Small intestine (tissue), 7 donors: Measurements from ENCODE around the gene ADAT3. TPM values are rescaled to one million over a fixed set of nuclear protein-coding genes. Genes with fewer than 3 reads are reported as not detected.
"Not testable (repeated sequence)": the region's sequence is repeated elsewhere in the genome, so short reads cannot be mapped to it uniquely, and the experiment has no call there.

ENCODE experiments used
- DNase-seq, 2 donors: peaks; one replicate each; pipeline versions ENCODE4 v3.0.0 to v3.0.0-alpha.2; 2013
- FAIRE-seq: peaks from 2 replicates; lab custom pipeline; 2012; peaks lifted over from hg19 to GRCh38; lab: Jason Lieb, UNC
- H3K27ac ChIP-seq, 3 donors: one replicate each; pipeline ENCODE4 v1.5.1; 2013; ENCODE audit warnings: low read length in 2 of 3, mild to moderate bottlenecking in 2 of 3, control low read depth in 1 of 3, inconsistent platforms in 1 of 3, low read depth in 1 of 3, moderate library complexity in 1 of 3
- H3K27me3 ChIP-seq, 3 donors: one replicate each; pipeline ENCODE4 v1.6.1; 2013; ENCODE audit warnings: low read length in 3 of 3, inconsistent platforms in 1 of 3; ENCODE audit not compliant: control insufficient read depth in 3 of 3, insufficient read depth in 3 of 3
- H3K36me3 ChIP-seq, 3 donors: one replicate each; pipeline ENCODE4 v1.6.1; 2013; ENCODE audit warnings: low read length in 3 of 3, inconsistent platforms in 1 of 3, low read depth in 1 of 3, mild to moderate bottlenecking in 1 of 3, moderate library complexity in 1 of 3; ENCODE audit not compliant: control insufficient read depth in 3 of 3, insufficient read depth in 2 of 3
- H3K4me1 ChIP-seq, 3 donors: one replicate each; pipeline ENCODE4 v1.6.1; 2013; ENCODE audit warnings: low read length in 2 of 3, inconsistent platforms in 1 of 3, low read depth in 1 of 3, mild to moderate bottlenecking in 1 of 3, moderate library complexity in 1 of 3; ENCODE audit not compliant: control insufficient read depth in 3 of 3, insufficient read depth in 2 of 3
- H3K4me3 ChIP-seq, 3 donors: one replicate each; pipeline ENCODE4 v1.5.1; 2013; ENCODE audit warnings: low read length in 3 of 3, control low read depth in 1 of 3, inconsistent platforms in 1 of 3, low read depth in 1 of 3, mild to moderate bottlenecking in 1 of 3, moderate library complexity in 1 of 3
- H3K9me3 ChIP-seq, 2 donors: one replicate each; pipeline ENCODE4 v1.6.1; 2013; ENCODE audit warnings: low read depth in 1 of 2, low read length in 1 of 2; ENCODE audit not compliant: control insufficient read depth in 2 of 2, insufficient read depth in 1 of 2
- WGBS, 3 donors: extraction: QIAGEN DNeasy Blood & Tissue Kit; methylation state at CpG; one replicate each; pipeline ENCODE4 v1.1.7; 2013; 5-methylcytosine and 5-hydroxymethylcytosine counted together
- polyA plus RNA-seq, 4 donors: library from polyadenylated mRNA; stranded (reverse) in 3 of 4; unstranded in 1 of 4; fragments of 200-250 nt in 3 of 4; fragments of 120-200 nt in 1 of 4; gene quantifications; one replicate each; pipeline versions ENCODE4 v1.2.1 to v1.2.3, GENCODE V29; 2013
- donor health status: healthy with polysubstance abuse.
- donor health status: control.
- donor health status: control.
- donor health status: Bipolar disorder and iron deficiency.
- donor health status: healthy.

ADAT3 gene
- polyA plus RNA-seq, 4 donors, result 4.7 to 38.1 (median 23.1) TPM

DNA sequence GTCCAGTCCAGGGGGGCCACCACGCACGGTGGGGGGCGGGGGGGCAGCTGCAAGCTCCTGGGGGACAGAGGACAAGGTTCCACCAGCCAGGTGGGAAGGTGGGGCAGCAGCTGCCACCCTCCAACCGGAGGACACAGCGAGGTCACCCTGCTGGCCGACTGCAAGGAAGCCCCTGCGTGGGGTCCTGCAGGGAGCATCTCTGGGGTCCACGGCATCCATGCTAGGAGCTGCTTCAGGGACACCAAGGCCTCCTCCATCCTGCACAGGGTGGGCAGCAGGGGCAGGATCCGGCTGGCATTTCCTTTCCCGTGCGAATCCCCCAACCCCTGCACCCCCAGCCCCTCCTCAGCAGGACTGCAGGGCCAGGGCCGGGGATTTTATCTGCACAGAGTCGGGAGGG, 33.6 kb upstream of the ADAT3 start:
- 84 to 89% (median 87%) methylated on average over 7 to 13 of the region's 13 CpGs for WGBS, 3 donors
- Histone ChIP-seq H3K27me3 (no peaks in the 10 kb centered on the region), H3K27ac (no peak overlapping the region), H3K4me1 (peaks cover 0 to 9% (median 6%) of the 10 kb centered on the region in 3 donors), H3K36me3 (peaks cover 0 to 37% (median 0%) of the 10 kb centered on the region in 3 donors), H3K9me3 (no peaks in the 10 kb centered on the region), H3K4me3 (no peak overlapping the region)
- DNase-seq, result no peak
- FAIRE-seq, result no peak

DNA sequence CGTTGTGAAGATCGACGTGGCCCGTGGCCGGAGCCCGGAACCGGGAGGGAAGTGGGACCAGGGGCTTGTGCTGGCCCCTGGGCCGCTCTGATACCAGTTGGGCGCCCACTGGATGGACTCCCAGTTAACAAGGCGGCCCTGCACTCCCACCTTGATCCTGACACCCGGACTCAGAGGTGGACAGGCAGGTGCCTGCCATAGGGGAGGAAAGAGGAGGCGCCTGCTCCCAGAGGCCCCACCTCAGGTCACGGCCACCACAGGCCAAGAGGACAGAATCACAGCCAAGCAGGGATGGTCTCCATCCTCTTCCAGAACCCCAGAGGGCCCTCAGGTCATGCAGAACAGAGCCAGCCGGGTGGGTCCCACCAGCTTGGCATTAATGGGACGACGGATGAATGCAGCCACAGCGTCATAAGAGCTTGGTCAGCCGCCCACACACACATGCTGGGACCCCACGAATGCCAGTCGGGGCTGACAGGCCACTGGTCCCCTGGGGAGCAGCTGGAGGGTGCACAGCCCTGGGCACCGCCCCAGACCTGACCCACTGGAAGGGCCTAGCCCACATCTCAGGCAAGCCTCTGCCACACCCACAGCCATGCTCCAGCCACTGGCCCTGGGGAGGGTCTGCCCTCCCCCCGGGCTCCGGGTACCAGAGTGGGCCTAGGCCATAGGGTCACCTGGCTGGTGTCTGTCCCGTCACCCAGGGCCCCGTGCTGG, 32.2 kb upstream of the ADAT3 start:
- no peaks in the 10 kb centered on the region for H3K9me3 ChIP-seq
- 88 to 92% (median 88%) methylated on average over 25 of the region's 25 CpGs for WGBS, 3 donors
- FAIRE-seq (no peak), DNase-seq (no peak)
- H3K27ac ChIP-seq, result peak overlapping the region in 1 of 3 donors; percentile 3
- H3K36me3 ChIP-seq, result peaks cover 0 to 37% (median 0%) of the 10 kb centered on the region in 3 donors
- peaks cover 0 to 7% (median 6%) of the 10 kb centered on the region in 3 donors for H3K4me1 ChIP-seq
- H3K4me3 ChIP-seq, result no peak overlapping the region
- no peaks in the 10 kb centered on the region for H3K27me3 ChIP-seq

DNA sequence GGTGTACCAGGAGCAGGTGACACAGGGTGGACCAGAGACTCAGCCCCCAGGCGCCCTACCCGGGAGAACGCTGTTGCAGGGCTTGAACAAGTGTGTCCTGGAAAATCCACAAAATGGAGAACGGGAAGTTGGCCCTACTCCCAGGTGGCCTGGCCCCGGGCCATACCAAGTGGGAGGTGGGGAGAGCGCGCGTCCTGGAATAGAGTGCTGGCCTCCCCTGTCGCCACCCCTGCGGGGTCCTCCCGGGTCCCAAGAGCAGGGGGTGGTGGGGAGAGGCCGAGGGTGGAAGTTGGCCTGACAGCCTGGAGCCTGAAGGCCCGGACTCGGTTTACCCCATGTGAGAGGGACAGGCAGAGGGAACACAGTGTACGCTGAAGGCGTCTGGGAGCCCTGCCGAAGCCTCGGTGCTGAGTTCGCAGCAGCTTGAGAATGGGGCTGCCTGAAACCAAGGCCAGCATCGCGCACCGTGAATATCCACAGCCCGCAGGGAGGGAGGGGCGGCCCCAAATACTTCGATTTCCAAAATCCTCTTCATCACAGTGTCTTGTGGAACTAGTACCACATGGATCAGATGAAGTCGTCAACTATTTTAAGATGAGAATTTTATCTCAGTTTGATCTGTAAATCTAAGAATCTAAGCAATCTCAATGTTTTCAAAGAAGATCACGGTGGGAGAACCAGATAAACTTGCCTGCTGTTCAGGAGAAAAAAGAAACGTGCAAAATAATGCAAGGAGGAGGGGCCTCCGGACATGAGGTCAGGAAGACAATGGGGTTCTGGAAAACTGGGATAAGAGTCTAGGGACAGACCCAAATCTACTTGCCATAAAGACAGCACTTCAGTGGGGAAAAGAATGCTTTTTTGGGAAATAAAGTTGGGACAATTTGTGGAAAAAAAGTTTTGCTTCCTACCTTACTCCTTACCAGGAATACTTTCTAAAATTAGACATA, 31.4 kb upstream of the ADAT3 start:
- Histone ChIP-seq H3K27ac (peak overlapping the region in 1 of 3 donors; percentile 72), H3K4me1 (peaks cover 0 to 7% (median 6%) of the 10 kb centered on the region in 3 donors), H3K27me3 (no peaks in the 10 kb centered on the region), H3K9me3 (no peaks in the 10 kb centered on the region), H3K36me3 (peaks cover 0 to 39% (median 0%) of the 10 kb centered on the region in 3 donors), H3K4me3 (no peak overlapping the region)
- 68 to 79% (median 71%) methylated on average over 25 to 29 of the region's 29 CpGs for WGBS, 3 donors
- FAIRE-seq, result no peak
- no peak for DNase-seq

DNA sequence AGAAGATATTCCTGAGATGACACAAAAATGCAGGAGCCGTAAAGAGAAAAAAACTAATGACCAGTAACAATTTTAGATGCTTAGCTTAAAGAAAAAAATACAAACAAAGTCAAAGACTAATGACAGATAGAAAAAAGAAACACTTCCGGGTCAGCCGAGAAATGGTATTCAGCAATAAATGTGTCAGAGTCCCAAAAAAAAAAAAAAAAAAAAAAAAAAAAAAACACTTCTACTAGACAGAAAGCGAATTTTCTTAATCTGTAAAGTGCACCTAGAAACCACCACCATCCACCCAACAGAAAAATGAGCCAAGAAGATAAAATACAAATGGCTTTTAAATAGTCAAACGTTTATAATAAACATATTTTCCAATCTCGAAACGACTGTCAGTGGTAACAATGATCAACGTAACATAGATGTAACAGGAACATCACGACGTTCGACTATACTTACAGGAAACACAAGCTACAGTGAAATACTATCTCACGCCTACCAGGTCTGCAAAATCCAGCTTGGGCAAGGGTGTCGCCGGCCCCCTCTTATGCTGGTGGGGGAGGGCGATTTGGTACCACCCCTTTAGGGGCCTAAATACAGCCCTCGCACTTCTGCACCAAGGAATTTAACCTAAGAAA, 30.5 kb upstream of the ADAT3 start:
- Histone ChIP-seq H3K27ac (peak overlapping the region in 1 of 3 donors; percentile 97), H3K4me3 (peak overlapping the region; percentile 87 to 96 (median 90)), H3K27me3 (no peaks in the 10 kb centered on the region), H3K9me3 (no peaks in the 10 kb centered on the region), H3K36me3 (peaks cover 0 to 38% (median 0%) of the 10 kb centered on the region in 3 donors), H3K4me1 (peaks cover 0 to 7% (median 6%) of the 10 kb centered on the region in 3 donors)
- no peak for FAIRE-seq
- DNase-seq, result peak in 1 of 2 donors; percentile 26
- WGBS, 3 donors, result 2 to 8% (median 4%) methylated on average over 16 of the region's 16 CpGs

DNA sequence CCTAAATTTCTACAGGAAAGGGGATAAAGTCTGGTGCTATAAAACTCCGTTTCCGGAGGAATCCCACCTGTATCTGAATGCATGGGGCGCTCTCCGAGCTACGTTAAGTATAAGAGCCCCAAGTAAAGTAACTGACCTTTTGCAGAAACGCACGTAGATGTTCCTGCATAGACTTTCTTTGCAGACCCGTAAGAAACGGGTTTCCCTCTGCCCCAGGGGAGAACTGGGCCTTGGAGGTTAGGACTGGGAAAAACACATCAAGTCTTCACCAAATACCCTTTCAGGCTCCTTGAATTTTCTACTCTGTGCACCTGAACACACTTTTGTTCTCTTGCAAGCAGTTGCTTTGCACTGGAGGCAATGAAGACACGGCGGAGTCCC, 29.9 kb upstream of the ADAT3 start:
- DNase-seq, H3K4me1 ChIP-seq, H3K27me3 ChIP-seq, FAIRE-seq, H3K9me3 ChIP-seq: not testable (repeated sequence)
- peak overlapping the region; percentile 87 to 96 (median 90) for H3K4me3 ChIP-seq
- peaks cover 0 to 39% (median 0%) of the 10 kb centered on the region in 3 donors for H3K36me3 ChIP-seq
- WGBS, 3 donors, result 0 to 2% (median 1%) methylated on average over 11 of the region's 11 CpGs
- peak overlapping the region; percentile 79 to 97 (median 86) for H3K27ac ChIP-seq

DNA sequence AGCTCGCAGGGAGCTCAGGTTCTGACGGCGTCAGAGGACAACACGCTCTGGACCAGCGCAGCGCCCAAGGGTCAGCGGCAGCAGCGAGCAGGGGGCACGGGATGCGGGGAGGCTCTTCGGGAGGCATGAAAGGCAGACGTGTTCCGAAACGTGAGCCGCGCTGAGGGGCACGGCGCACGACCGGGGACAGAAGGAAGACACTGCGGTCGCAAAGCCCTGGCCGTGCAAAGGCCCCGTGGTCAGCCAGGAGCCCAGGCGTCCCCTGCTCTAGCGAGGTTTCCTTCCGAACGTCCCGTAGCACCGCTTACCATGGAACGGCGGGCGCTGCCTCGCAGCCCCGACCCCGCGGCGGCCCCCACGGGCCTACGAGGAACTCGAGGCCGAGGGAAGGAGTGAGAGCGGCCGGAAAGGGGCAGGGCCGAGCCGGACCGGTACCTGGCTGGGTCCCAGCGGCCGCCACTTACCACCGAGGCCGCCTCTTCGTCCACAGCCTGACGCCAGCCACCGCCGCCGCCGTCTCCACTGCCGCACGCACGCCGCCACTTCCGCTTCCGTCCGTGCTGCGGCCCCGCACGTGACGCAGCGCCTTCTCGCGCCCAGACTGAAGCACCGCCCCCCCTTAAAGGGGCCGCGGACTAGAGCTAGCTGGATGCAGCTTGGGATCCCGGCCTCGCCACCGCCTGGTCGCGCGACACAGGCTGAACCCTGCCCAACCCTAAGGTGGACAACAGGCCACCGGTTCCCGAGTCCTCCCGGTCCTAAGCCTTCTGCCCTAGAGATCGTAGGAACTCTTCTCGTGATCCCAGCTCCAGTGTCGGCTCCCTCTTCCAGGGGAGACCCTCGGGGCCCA, 29.3 kb upstream of the ADAT3 start:
- H3K4me3 ChIP-seq, result peak overlapping the region; percentile 87 to 96 (median 90)
- WGBS, 3 donors, result 0 to 1% (median 0%) methylated on average over 66 to 87 of the region's 87 CpGs
- no peaks in the 10 kb centered on the region for H3K9me3 ChIP-seq
- H3K27me3 ChIP-seq, result no peaks in the 10 kb centered on the region
- FAIRE-seq (no peak), DNase-seq (peak; percentile 92 to 97)
- peaks cover 0 to 7% (median 6%) of the 10 kb centered on the region in 3 donors for H3K4me1 ChIP-seq
- H3K36me3 ChIP-seq, result peaks cover 0 to 39% (median 0%) of the 10 kb centered on the region in 3 donors
- H3K27ac ChIP-seq, result peak overlapping the region; percentile 79 to 97 (median 86)

DNA sequence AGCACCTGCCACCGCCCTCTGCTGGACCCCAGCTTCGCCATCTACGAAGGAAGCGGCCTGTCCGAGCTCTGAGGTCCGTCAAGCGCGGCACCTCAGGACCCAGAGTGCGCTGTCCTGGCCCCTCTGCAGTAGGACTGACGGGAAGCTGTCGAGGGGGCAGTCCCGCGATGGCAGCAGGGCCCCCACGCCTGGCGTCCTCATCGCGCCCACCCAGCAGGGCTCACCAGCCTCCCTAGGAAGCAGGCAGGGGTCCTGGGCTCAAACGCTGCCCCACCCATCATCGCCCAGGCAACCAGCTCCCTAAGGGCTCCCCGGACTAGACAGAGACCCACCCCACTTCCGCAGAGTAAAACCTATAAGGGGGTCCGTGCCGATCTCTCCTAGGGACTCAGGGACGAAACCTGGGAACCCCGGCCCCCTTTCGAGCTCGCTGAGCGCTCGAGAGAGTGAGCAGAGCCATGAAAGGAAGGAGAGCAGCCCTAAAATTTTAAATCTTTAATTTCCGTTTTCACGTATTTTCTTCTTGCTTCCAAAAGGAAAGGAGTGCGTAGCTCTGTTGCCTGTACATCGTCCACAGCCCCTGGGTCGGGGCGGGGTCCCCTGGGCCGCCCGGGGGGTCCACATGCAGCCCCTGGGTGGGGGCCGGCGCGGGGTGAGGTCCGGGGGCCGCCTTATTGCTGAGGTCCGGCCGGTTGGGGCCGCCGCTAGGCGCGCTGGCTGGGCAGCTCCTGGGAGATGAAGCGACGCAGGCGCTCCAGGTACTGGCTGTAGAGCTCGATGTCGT, 28.5 kb upstream of the ADAT3 start:
- not testable (repeated sequence) for FAIRE-seq, H3K4me1 ChIP-seq, H3K27me3 ChIP-seq, H3K9me3 ChIP-seq
- 20 to 41% (median 31%) methylated on average over 41 to 48 of the region's 53 CpGs for WGBS, 3 donors
- DNase-seq, result peak in 1 of 2 donors; percentile 31
- Histone ChIP-seq H3K36me3 (peaks cover 0 to 34% (median 0%) of the 10 kb centered on the region in 3 donors), H3K27ac (peak overlapping the region; percentile 79 to 97 (median 86)), H3K4me3 (peak overlapping the region in 2 of 3 donors; percentile 87 to 90)
